Activated CD8-positive, alpha-beta memory T cell treated with anti-CD3 and anti-CD28 coated beads, Interleukin-2, amount 50 U/mL, for 4 hours (primary cell): Measurements from ENCODE around the gene SARS1.
A peak's percentile ranks its signal among the peaks of the same experiment; 100 is the strongest.
"Not testable (repeated sequence)": the region's sequence is repeated elsewhere in the genome, so short reads cannot be mapped to it uniquely, and the experiment has no call there.

ENCODE experiments used
- DNase-seq: peaks from one replicate; pipeline ENCODE4 v3.0.0-alpha.2; 2020

Gene SARS1

GRCh38 chr1:109213824-109214693 is at the start of gene SARS1:
Gene SARS1, plus strand, starts transcription at chr1:109213918. Its CDS starts 75 bp downstream, at chr1:109213993.
- peak; percentile 90 for DNase-seq

GRCh38 chr1:109164538-109164937 is 49.2 kb upstream of the SARS1 start:
- no peak for DNase-seq

- DNase-seq, result no peak
Observed at GRCh38 chr1:109167001-109167506, 46.7 kb upstream of the SARS1 start.

GRCh38 chr1:109170035-109170764 is 43.5 kb upstream of the SARS1 start:
- DNase-seq, result no peak

GRCh38 chr1:109171646-109172045 is 42.1 kb upstream of the SARS1 start:
- DNase-seq, result no peak

- DNase-seq, result not testable (repeated sequence)
Observed at GRCh38 chr1:109176349-109176748, 37.4 kb upstream of the SARS1 start.

- DNase-seq, result not testable (repeated sequence)
Observed at GRCh38 chr1:109180715-109181084, 33.0 kb upstream of the SARS1 start.

- no peak for DNase-seq
Observed at GRCh38 chr1:109181085-109181806, 32.5 kb upstream of the SARS1 start.

- DNase-seq, result no peak
Observed at GRCh38 chr1:109181807-109182163, 31.9 kb upstream of the SARS1 start.

GRCh38 chr1:109183058-109183738 is 30.5 kb upstream of the SARS1 start:
- DNase-seq, result no peak

GRCh38 chr1:109184687-109185086 is 29.0 kb upstream of the SARS1 start:
- no peak for DNase-seq

- DNase-seq, result no peak
Observed at GRCh38 chr1:109185357-109185756, 28.4 kb upstream of the SARS1 start.

- no peak for DNase-seq
Observed at GRCh38 chr1:109185990-109186732, 27.6 kb upstream of the SARS1 start.

- DNase-seq, result no peak
Observed at GRCh38 chr1:109186733-109187086, 27.0 kb upstream of the SARS1 start.

GRCh38 chr1:109187127-109187526 is 26.6 kb upstream of the SARS1 start:
- DNase-seq, result no peak

GRCh38 chr1:109188200-109188599 is 25.5 kb upstream of the SARS1 start:
- DNase-seq, result no peak

- DNase-seq, result no peak
Observed at GRCh38 chr1:109188781-109189180, 24.9 kb upstream of the SARS1 start.

- no peak for DNase-seq
Observed at GRCh38 chr1:109190189-109190588, 23.5 kb upstream of the SARS1 start.

- no peak for DNase-seq
Observed at GRCh38 chr1:109191377-109191776, 22.3 kb upstream of the SARS1 start.

- DNase-seq, result no peak
Observed at GRCh38 chr1:109191891-109192290, 21.8 kb upstream of the SARS1 start.

GRCh38 chr1:109192433-109192832 is 21.3 kb upstream of the SARS1 start:
- DNase-seq, result no peak
